Measurements from ENCODE around the gene AGTR2.

DNA sequence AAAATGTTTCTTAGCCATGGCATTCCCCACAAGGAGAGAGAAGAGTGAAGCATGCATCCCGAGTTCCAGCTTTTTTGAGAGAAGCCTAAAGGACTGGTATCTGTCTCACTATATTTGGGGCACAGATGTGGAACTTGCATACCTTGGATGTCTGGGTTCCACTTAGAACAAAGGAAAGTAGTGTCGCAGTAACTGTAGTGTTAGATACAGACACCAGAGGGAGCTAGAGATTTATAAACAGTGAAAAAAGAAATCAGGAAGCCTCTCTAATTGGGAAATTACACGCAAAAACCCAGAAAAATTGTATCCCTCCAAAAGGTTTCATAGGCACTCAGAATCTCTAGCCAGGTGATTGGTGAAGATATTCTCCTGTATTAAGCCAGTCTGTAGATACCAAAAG lies 34.4 kb downstream of the AGTR2 start:
- TF ChIP-seq, protein P1, sequence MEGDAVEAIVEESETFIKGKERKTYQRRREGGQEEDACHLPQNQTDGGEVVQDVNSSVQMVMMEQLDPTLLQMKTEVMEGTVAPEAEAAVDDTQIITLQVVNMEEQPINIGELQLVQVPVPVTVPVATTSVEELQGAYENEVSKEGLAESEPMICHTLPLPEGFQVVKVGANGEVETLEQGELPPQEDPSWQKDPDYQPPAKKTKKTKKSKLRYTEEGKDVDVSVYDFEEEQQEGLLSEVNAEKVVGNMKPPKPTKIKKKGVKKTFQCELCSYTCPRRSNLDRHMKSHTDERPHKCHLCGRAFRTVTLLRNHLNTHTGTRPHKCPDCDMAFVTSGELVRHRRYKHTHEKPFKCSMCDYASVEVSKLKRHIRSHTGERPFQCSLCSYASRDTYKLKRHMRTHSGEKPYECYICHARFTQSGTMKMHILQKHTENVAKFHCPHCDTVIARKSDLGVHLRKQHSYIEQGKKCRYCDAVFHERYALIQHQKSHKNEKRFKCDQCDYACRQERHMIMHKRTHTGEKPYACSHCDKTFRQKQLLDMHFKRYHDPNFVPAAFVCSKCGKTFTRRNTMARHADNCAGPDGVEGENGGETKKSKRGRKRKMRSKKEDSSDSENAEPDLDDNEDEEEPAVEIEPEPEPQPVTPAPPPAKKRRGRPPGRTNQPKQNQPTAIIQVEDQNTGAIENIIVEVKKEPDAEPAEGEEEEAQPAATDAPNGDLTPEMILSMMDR (conservative IDR thresholded peaks at IDR 0.05 in 1 of 2, IDR thresholded peaks at IDR 0.05 in 1 of 2; ENCODE audit: low read depth in 1 of 2, low read length in 2 of 2) = peak; percentile 23 to 50
- no peak for TF ChIP-seq EZH2 (IDR thresholded peaks at IDR 0.05; ENCODE audit: low read length, missing control alignments)
